CD4-positive, alpha-beta T cell treated with Interleukin-6 for 4 hours (primary cell): ENCODE measurements around the gene TP53I13.

Source experiments
- DNase-seq: peaks from one replicate; pipeline ENCODE4 v3.0.0-alpha.2; 2020; ENCODE audit warnings: mixed read lengths

Gene TP53I13

GRCh38 chr17:29582254-29582765 is 13.8 kb downstream of the TP53I13 start:
- no peak for DNase-seq

GRCh38 chr17:29582772-29583171 is 14.3 kb downstream of the TP53I13 start:
- no peak for DNase-seq

- no peak for DNase-seq
These were observed 15.1 kb downstream of the TP53I13 start for GRCh38 chr17:29583324-29584248.

- DNase-seq: no peak
These were observed 16.1 kb downstream of the TP53I13 start for GRCh38 chr17:29584452-29585079.

GRCh38 chr17:29585080-29585751 is 16.7 kb downstream of the TP53I13 start:
- DNase-seq: peak; percentile 59

GRCh38 chr17:29586676-29587469 is 18.4 kb downstream of the TP53I13 start:
- DNase-seq: no peak

GRCh38 chr17:29587591-29587990 is 19.1 kb downstream of the TP53I13 start:
- DNase-seq: no peak

- no peak for DNase-seq
These were observed 19.6 kb downstream of the TP53I13 start for GRCh38 chr17:29588017-29588561.

GRCh38 chr17:29588562-29589411 is 20.3 kb downstream of the TP53I13 start:
- DNase-seq: peak; percentile 60

GRCh38 chr17:29589524-29590410 is 21.3 kb downstream of the TP53I13 start, which contains the start of gene GIT1:
TSS of gene GIT1 (minus strand) at chr17:29589648. CDS start at chr17:29589378, 270 bp downstream.
- peak; percentile 90 for DNase-seq

- DNase-seq: peak; percentile 29
These were observed 22.1 kb downstream of the TP53I13 start for GRCh38 chr17:29590411-29591145.

- DNase-seq: peak; percentile 44
These were observed 22.7 kb downstream of the TP53I13 start for GRCh38 chr17:29591146-29591736.

GRCh38 chr17:29591737-29592608 is 23.5 kb downstream of the TP53I13 start:
- peak; percentile 84 for DNase-seq

GRCh38 chr17:29592850-29593551 is 24.5 kb downstream of the TP53I13 start, which contains the start of gene ANKRD13B:
TSS of gene ANKRD13B (plus strand) at chr17:29593132. CDS start at chr17:29593622, 490 bp downstream.
- peak; percentile 54 for DNase-seq

GRCh38 chr17:29593591-29594518 is 25.4 kb downstream of the TP53I13 start:
- peak; percentile 44 for DNase-seq
